ENCODE measurements around the gene MOGAT1. TPM values are rescaled to one million over a fixed set of nuclear protein-coding genes. Genes with fewer than 3 reads are reported as not detected.

MOGAT1 gene
- total RNA-seq, 1 experiment from 2014 or later: 0.22 TPM

GRCh38 chr2:222652491-222653255, 18.8 kb upstream of the MOGAT1 start:
- DNase-seq (ENCODE audit: low read depth, low spot score) (no peak), ATAC-seq (no peak)
- H3K27me3 ChIP-seq (ENCODE audit: insufficient read depth, low read length): no peaks in the 10 kb centered on the region
- BruUV-seq (replicated peaks): no TSS peak
- H3K9ac ChIP-seq (ENCODE audit: low read length): no peak overlapping the region
- H2AFZ ChIP-seq (ENCODE audit: low read depth, low read length, poor library complexity, severe bottlenecking): no peak overlapping the region
- no peak overlapping the region for H3K4me2 ChIP-seq (ENCODE audit: low read length)
- peaks cover 90% of the 10 kb centered on the region for H3K79me2 ChIP-seq (ENCODE audit: insufficient read depth, low read length)
- H3K36me3 ChIP-seq (ENCODE audit: control insufficient read depth in 1 of 2, insufficient read depth in 2 of 2, low read length in 2 of 2): peaks cover 3 to 6% of the 10 kb centered on the region in 2 experiments; a peak in 3 of 4 replicates
- TF ChIP-seq TCF7L2 (IDR thresholded peaks at IDR 0.05; ENCODE audit: borderline replicate concordance, extremely low read depth, insufficient read depth, insufficient read length): no peak
- no peak for TF ChIP-seq ELF1 (IDR thresholded peaks at IDR 0.05; ENCODE audit: borderline replicate concordance, low read depth)
- TF ChIP-seq EGR1 (IDR thresholded peaks at IDR 0.05; ENCODE audit: low read depth): no peak
- TF ChIP-seq FOSL1 (IDR thresholded peaks at IDR 0.05; ENCODE audit: low read depth): no peak
- TF ChIP-seq ZNF274 (IDR thresholded peaks at IDR 0.05; ENCODE audit: low read depth, low read length): no peak
- no peak for TF ChIP-seq CTCF (IDR thresholded peaks at IDR 0.05 in 2 of 3, conservative IDR thresholded peaks at IDR 0.05 in 1 of 3; ENCODE audit: borderline replicate concordance in 1 of 3, insufficient read depth in 1 of 3, low read depth in 2 of 3, low read length in 2 of 3)
- TF ChIP-seq YY1 (IDR thresholded peaks at IDR 0.05; ENCODE audit: extremely low read depth, insufficient replicate concordance, low read depth, low read length): no peak
- TF ChIP-seq POLR2A (IDR thresholded peaks at IDR 0.05; ENCODE audit: borderline replicate concordance, extremely low read depth, insufficient read depth, insufficient read length): no peak
- TF ChIP-seq ZBTB33 (IDR thresholded peaks at IDR 0.05; ENCODE audit: extremely low read depth, insufficient replicate concordance, low read length): no peak
- no peak for TF ChIP-seq EZH2 (IDR thresholded peaks at IDR 0.05)
- TF ChIP-seq CEBPB (IDR thresholded peaks at IDR 0.05; ENCODE audit: low read depth): no peak
- no peak for TF ChIP-seq RAD21 (IDR thresholded peaks at IDR 0.05; ENCODE audit: low read depth)
- no peak for TF ChIP-seq POLR2AphosphoS5 (IDR thresholded peaks at IDR 0.05; ENCODE audit: low read depth, low read length)
- no peak for TF ChIP-seq JUND (IDR thresholded peaks at IDR 0.05)
- TF ChIP-seq REST (IDR thresholded peaks at IDR 0.05; ENCODE audit: low read depth): no peak
- TF ChIP-seq CBX3 (IDR thresholded peaks at IDR 0.05; ENCODE audit: low read depth): no peak
- no peak for TF ChIP-seq SIN3A (IDR thresholded peaks at IDR 0.05; ENCODE audit: low read depth)
- POLR2A ChIA-PET: no interaction called here
- CTCF ChIA-PET: no interaction called here
- H3K4me3 ChIP-seq (replicated peaks in 1 of 2; ENCODE audit: low read depth in 1 of 2, low read length in 2 of 2): no peak overlapping the region
- no peak overlapping the region for H3K27ac ChIP-seq (ENCODE audit: low read depth, low read length)
- H3K4me1 ChIP-seq (ENCODE audit: control insufficient read depth in 1 of 2, insufficient read depth in 2 of 2, low read length in 2 of 2): peaks cover 0 to 22% of the 10 kb centered on the region in 2 experiments; a peak in 2 of 4 replicates
- RAD21 ChIA-PET (ENCODE audit: low non-redundant PET in 1 of 2, low total read pairs in 2 of 2, uncharacterized antibody in 2 of 2, unreplicated experiment in 2 of 2): no interaction called here
- no peaks in the 10 kb centered on the region for H4K20me1 ChIP-seq (ENCODE audit: insufficient read depth)
- no peaks in the 10 kb centered on the region for H3K9me3 ChIP-seq (ENCODE audit: control insufficient read depth in 1 of 2, insufficient read depth in 1 of 2, low read depth in 1 of 2, low read length in 2 of 2)
- intact Hi-C loops (cut with micrococcal nuclease): no loop called here
- H3K9me2 ChIP-seq (ENCODE audit: insufficient read depth): no peaks in the 10 kb centered on the region

Data from HCT116 (cell line).